ENCODE data around the gene PLD3.

PLD3 gene

DNA sequence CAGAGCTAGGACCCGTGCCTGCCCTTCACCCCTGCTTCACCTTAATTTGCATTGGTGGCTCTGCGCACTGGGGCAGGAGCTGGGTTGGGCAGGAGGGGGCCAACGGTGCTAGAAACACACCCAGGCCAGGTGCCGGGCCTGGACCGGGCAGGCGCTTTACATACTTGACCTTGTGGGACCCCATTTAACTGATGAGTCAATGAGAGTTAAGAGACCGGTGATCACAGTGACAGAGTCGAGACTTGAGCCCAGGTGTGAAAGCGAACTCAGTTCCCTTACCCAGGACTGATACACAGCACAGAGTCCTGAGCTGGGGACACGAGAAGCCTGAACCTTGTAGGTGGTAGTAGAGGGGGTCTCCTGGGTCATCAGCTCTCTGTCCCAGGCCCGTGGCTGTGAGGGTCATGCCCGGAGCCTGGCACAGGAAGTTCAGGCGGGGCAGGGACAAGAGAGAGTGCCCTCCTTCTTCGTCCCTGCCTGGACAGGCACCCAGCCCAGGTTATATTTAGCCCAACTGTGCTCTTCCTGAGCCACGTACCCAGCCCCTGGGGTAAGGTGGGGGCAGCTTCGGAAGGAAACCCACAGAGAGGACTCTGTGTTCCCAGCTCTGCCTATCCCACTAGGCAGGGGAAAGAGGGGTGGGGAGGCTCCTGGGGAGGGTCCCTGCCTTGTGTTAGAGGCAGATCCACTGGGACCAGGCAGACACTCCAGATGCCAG, 62.8 kb downstream of the PLD3 start:
- Histone ChIP-seq H3K9ac (ENCODE audit: low read length) (peak overlapping the region; percentile 65), H3K9me2 (ENCODE audit: low read depth, low read length) (no peaks in the 10 kb centered on the region), H3K9me3 (ENCODE audit: low read length) (no peaks in the 10 kb centered on the region), H2AFZ (ENCODE audit: low read length) (no peak overlapping the region), H3K4me3 (ENCODE audit: low read depth, low read length, poor library complexity, severe bottlenecking) (peak overlapping the region; percentile 53), H3K79me2 (ENCODE audit: insufficient read depth, low read length) (no peaks in the 10 kb centered on the region), H3K4me1 (ENCODE audit: insufficient read depth, low read length, severe bottlenecking) (peaks cover 70% of the 10 kb centered on the region), H3F3A (ENCODE audit: insufficient read depth, low read length) (no peaks in the 10 kb centered on the region), H3K36me3 (ENCODE audit: insufficient read depth, low read length) (no peaks in the 10 kb centered on the region), H3K4me2 (ENCODE audit: low read length) (peak overlapping the region; percentile 51), H3K27me3 (ENCODE audit: insufficient read depth, low read length) (no peaks in the 10 kb centered on the region), H4K20me1 (ENCODE audit: insufficient read depth, low read length) (no peaks in the 10 kb centered on the region), H3K27ac (ENCODE audit: low read depth, low read length, poor library complexity, severe bottlenecking) (peak overlapping the region; percentile 96)
- TF ChIP-seq, protein P1, sequence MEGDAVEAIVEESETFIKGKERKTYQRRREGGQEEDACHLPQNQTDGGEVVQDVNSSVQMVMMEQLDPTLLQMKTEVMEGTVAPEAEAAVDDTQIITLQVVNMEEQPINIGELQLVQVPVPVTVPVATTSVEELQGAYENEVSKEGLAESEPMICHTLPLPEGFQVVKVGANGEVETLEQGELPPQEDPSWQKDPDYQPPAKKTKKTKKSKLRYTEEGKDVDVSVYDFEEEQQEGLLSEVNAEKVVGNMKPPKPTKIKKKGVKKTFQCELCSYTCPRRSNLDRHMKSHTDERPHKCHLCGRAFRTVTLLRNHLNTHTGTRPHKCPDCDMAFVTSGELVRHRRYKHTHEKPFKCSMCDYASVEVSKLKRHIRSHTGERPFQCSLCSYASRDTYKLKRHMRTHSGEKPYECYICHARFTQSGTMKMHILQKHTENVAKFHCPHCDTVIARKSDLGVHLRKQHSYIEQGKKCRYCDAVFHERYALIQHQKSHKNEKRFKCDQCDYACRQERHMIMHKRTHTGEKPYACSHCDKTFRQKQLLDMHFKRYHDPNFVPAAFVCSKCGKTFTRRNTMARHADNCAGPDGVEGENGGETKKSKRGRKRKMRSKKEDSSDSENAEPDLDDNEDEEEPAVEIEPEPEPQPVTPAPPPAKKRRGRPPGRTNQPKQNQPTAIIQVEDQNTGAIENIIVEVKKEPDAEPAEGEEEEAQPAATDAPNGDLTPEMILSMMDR (IDR thresholded peaks at IDR 0.05; ENCODE audit: low read length): no peak
- no peak for TF ChIP-seq EZH2 (IDR thresholded peaks at IDR 0.05; ENCODE audit: borderline replicate concordance, low read length)

GRCh38 chr19:40411958-40412499, 63.5 kb downstream of the PLD3 start:
- Histone ChIP-seq H3K9ac (ENCODE audit: low read length) (peak overlapping the region; percentile 65), H3F3A (ENCODE audit: insufficient read depth, low read length) (no peaks in the 10 kb centered on the region), H3K27me3 (ENCODE audit: insufficient read depth, low read length) (no peaks in the 10 kb centered on the region), H4K20me1 (ENCODE audit: insufficient read depth, low read length) (no peaks in the 10 kb centered on the region), H2AFZ (ENCODE audit: low read length) (no peak overlapping the region), H3K36me3 (ENCODE audit: insufficient read depth, low read length) (no peaks in the 10 kb centered on the region), H3K4me1 (ENCODE audit: insufficient read depth, low read length, severe bottlenecking) (peaks cover 77% of the 10 kb centered on the region), H3K9me2 (ENCODE audit: low read depth, low read length) (no peaks in the 10 kb centered on the region), H3K79me2 (ENCODE audit: insufficient read depth, low read length) (no peaks in the 10 kb centered on the region), H3K9me3 (ENCODE audit: low read length) (no peaks in the 10 kb centered on the region), H3K27ac (ENCODE audit: low read depth, low read length, poor library complexity, severe bottlenecking) (peak overlapping the region; percentile 96), H3K4me3 (ENCODE audit: low read depth, low read length, poor library complexity, severe bottlenecking) (peak overlapping the region; percentile 53), H3K4me2 (ENCODE audit: low read length) (peak overlapping the region; percentile 51)
- no peak for TF ChIP-seq EZH2 (IDR thresholded peaks at IDR 0.05; ENCODE audit: borderline replicate concordance, low read length)
- TF ChIP-seq, protein P1 (IDR thresholded peaks at IDR 0.05; ENCODE audit: low read length): no peak

DNA sequence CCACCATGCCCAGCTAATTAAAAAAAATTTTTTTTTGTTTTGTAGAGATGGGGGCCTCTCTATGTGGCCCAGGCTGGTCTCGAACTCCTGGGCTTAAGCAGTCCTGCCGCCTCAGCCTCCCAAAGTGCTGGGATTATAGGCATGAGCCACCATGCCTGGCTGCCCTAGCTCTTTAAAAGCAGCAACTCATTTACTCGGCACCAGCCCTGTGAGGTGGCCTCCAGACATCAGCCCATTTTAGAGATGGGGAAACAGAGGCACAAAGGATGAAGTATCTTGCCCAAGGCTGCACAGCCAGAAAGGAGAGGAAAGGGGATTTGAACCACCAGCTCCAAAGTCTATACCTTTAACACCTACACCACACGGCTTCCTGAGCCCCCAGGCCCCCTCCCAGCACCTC, 64.4 kb downstream of the PLD3 start:
- Histone ChIP-seq H3K27ac (ENCODE audit: low read depth, low read length, poor library complexity, severe bottlenecking) (peak overlapping the region; percentile 96), H3K4me1 (ENCODE audit: insufficient read depth, low read length, severe bottlenecking) (peaks cover 77% of the 10 kb centered on the region), H3K27me3 (ENCODE audit: insufficient read depth, low read length) (no peaks in the 10 kb centered on the region), H2AFZ (ENCODE audit: low read length) (no peak overlapping the region), H3K36me3 (ENCODE audit: insufficient read depth, low read length) (no peaks in the 10 kb centered on the region), H3K4me3 (ENCODE audit: low read depth, low read length, poor library complexity, severe bottlenecking) (peak overlapping the region; percentile 53), H3K4me2 (ENCODE audit: low read length) (peak overlapping the region; percentile 51), H4K20me1 (ENCODE audit: insufficient read depth, low read length) (no peaks in the 10 kb centered on the region), H3F3A (ENCODE audit: insufficient read depth, low read length) (no peaks in the 10 kb centered on the region), H3K9me3 (ENCODE audit: low read length) (no peaks in the 10 kb centered on the region), H3K9me2 (ENCODE audit: low read depth, low read length) (no peaks in the 10 kb centered on the region), H3K79me2 (ENCODE audit: insufficient read depth, low read length) (no peaks in the 10 kb centered on the region), H3K9ac (ENCODE audit: low read length) (peak overlapping the region; percentile 65)
- no peak for TF ChIP-seq EZH2 (IDR thresholded peaks at IDR 0.05; ENCODE audit: borderline replicate concordance, low read length)
- TF ChIP-seq, protein P1 (IDR thresholded peaks at IDR 0.05; ENCODE audit: low read length): no peak
